NCI-H446 (cell line): ENCODE data around the gene APPL1.
"Not testable (repeated sequence)": the region's sequence is repeated elsewhere in the genome, so short reads cannot be mapped to it uniquely, and the experiment has no call there.

Experiments used
- DNase-seq, 2 experiments: peaks; one replicate each; lab custom pipeline; 2025; lab: John Stamatoyannopoulos, UW

The APPL1 gene

DNA sequence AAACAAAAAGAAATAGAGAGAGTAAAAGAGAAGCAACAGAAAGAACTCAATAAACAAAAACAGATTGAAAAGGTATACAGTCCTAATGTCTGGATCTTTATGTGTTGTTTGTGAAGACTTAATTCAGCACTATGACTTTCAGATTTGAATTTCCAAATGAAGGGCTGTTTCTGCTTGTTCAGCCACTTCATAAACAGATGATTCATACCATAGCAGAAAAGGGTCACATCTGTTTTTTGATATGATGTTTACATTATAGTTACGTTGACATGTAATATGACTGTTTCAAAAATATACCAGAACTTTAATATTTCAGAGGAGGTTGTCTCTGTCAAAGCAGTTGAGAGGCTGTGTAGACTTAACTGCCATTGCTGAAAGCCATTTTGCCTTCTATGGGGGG is 40.9 kb downstream of the APPL1 start:
- DNase-seq = no peak

DNA sequence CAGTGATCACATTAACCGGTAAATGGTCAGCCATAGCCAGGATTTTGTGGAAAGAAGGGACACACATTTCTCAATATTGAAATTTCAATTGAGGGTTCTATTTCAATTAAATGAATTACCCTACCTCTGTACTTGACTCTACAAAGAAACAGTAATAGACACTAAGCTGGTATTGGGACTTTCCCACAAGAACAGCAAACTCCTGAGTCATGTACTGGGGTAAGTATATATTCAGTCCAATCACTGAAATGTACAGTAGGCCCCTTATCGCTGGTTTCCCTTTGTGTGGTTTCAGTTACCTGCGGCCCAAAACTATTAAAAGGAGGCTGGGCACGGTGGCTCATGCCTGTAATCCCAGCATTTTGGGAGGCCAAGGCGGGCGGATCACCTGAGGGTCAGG is 47.3 kb downstream of the APPL1 start:
- no peak for DNase-seq

DNA sequence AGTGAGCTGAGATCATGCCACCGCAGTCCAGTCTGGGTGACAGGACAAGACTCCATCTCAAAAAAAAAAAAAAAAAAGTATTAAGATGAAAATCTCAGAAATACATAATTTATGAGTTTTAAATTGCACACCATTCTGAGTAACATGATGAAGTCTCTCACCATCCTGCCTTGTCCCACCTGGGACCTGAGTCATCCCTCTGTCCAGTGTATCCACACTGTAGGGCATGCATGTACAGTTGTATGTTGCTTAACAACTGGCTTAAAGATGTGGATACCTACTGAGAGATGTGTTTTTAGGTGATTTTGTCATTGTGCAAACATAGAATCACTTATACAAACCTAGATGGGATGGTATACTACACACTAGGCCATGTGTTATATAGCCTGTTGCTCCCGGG is 47.9 kb downstream of the APPL1 start:
- no peak for DNase-seq

DNA sequence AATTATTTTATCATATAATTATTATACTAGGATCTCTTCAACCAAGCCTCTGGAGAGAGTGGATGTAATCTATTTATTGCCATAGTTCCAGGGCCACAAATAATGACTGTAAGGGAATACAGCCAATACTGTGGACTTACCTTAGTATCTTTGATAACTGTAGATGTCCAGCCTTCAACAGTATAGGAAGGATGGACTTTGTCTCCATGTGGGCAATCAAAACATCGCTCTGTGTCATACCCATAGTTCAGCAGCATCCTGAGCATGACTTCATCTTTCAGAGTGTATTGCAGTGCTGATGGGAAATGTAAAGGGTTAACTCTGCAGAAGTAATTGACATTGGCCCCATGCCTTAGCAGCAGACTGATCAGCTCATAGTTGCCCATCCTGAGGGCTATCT is 50.7 kb downstream of the APPL1 start:
- no peak for DNase-seq

GRCh38 chr3:57279685-57280084 is 52.2 kb downstream of the APPL1 start:
- DNase-seq = no peak

GRCh38 chr3:57281715-57282114 is 54.2 kb downstream of the APPL1 start:
- DNase-seq = no peak

- DNase-seq = no peak
Observed at GRCh38 chr3:57283334-57283733, 55.8 kb downstream of the APPL1 start.

DNA sequence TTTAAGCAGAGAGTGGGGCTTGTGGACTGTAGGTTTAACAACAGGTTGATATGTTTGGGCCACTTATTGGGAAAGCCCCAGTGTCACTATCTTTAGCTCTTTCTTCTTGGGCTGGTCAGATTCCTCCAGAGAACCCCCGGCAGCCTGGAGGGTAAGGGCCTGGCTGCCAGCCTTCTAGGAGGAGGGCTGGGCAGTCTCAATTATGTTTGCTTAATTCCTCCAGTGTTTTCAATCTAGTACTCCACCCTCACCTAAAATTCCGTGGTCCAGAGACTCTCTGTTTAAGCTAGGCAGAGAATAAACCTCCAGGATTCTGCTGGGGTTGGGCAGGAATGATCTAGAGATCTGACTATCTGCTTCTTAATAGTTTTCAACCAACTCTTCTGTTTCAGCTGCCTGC is 59.7 kb downstream of the APPL1 start:
- no peak for DNase-seq

DNA sequence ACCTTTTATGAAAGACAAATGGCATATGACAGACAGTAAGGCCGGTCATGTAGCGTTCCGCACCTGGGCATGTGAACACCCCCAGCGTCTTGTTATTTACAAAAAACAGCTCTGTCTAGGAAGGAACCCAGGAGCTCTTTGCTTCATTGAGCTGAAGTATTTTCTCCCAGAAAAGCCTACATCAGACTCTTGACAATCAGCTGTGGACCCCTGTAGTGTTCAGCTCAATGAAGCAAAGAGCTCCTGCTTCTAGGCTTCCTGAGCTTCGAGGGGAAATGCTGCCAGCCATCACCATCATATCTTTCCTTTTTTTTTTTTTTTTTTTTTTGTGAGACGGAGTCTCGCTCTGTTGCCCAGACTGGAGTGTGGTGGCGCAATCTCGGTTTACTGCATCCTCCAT is 60.9 kb downstream of the APPL1 start:
- no peak for DNase-seq

DNA sequence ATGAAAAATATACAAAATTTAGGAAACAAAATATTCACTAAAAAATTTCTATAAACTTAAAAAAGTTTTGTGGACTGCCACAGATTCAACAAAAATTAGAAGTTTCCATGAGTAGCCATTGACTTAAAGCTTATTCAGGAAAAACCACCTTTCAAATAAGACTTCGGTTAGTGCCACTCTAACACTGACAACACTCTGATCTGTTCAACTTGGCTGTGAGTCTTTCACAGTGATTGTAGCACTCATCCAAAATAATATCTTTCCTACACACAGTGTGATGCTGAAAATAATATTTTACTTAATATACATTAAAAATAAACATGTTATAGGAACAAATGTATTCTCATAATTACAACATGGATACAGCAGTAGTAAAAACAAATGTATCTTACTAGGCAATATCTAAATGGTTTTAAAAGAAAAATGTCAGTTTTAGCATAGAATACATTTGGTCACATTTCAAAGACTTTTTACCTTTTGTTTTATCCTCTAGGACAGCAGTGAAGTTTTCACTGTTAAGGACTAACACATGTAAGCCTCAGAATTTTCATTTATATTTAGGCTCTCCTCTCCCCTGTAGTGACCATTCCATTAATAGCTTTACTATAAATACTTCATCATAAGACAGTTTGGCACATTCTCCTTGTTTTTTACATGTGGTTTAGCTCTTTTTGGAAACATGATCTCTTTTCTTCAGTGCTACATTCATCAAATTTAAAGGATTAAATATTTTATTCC is 64.8 kb downstream of the APPL1 start, which contains the start of gene ASB14:
Gene ASB14, minus strand, starts transcription at position 527 of the 738 bp plus-strand sequence. CDS start 652 bp downstream, outside the sequence.
- DNase-seq = no peak

GRCh38 chr3:57292897-57293526 is 65.5 kb downstream of the APPL1 start:
- DNase-seq = no peak

DNA sequence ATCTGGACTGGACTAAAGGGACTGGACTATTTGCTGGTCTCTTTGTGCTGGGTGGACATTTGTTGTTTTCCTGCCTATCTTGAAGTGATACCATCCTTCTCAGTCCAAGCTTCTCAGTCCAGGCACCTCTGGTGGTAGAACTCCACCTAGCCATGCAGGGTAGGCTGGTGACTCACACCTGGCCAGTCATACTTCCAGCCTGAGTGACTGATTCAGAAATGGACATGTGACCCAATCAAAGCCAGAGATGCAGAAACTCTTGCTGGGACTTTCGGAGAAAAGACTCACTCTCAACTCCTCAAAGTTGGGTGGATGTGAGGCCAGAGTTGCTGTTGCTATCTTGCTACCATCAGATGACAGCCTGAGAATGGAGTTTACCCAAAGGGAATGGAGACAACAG is 70.5 kb downstream of the APPL1 start:
- DNase-seq = no peak

GRCh38 chr3:57303520-57303919 is 76.0 kb downstream of the APPL1 start:
- not testable (repeated sequence) for DNase-seq

DNA sequence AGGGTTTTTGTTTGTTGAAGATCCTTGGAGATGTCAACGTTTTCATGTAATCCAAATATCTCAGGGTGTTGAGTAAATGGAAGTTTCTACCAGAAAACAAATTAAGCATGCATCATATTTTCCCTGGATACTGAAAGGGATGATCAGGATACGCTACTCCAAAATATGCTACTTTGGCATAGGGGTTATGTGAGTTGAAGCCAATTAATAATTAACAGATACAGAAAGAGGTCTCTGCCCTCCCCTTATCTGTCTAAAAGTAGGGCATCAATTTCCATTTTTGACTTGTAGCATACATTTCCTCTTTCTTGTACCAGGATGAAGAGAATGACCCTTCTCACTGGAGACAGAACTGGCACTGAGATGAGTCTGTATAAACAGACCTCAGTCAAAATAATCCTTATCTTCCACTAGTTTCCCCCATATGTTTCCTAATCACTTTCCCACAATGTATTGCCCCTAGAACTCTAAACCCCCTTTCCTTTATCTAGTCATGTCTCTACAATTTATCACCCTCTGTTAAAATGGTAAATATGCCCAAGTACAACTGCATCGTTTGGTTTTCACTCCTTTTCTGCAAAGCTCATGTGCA is 82.3 kb downstream of the APPL1 start:
- no peak for DNase-seq

DNA sequence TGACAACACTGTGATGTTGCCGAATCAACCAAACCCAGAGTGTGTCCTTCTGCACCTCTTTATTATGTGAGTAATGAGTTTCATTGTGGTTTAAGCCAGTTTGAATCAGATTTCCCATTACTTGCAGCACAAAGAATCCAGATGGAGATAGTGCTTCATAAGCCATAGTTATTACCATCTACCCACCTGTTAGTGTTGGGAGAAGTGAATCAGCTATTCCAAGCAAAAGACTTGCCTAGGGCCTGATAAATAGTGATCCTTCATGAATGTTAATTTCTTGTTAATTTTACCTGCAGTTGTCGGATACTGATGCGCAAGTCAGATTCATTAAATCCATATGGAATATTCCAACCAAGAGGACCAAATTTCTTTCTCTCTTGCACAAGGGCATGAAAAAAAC is 86.7 kb downstream of the APPL1 start:
- DNase-seq = no peak
